K562 (cell line): ENCODE data around the gene CRX. TPM values are rescaled to one million over a fixed set of nuclear protein-coding genes. Genes with fewer than 3 reads are reported as not detected.
A peak's percentile ranks its signal among the peaks of the same experiment; 100 is the strongest.

Experiments
- ATAC-seq: fragments of 200-7000 bp; cut with Tn5 transposase; 3 replicates; pipeline ENCODE4 v1.9.1; 2020; ENCODE audit warnings: moderate library complexity
- BruUV-seq: library from RNA; stranded (reverse); fragments of 400-500 nt; replicated peaks from 2 replicates; lab custom pipeline; 2021; lab: Mats Ljungman, UMichigan
- CTCF ChIA-PET: fragments of 300-600 bp; formaldehyde crosslinking; extraction: SDS; loops from one replicate; lab custom pipeline; 2021; ENCODE audit warnings: low intra/inter-chr PET ratio; lab: Yijun Ruan, JAX
- POLR2A ChIA-PET: fragments of 300-600, 350-650 bp; sonication (Branson Sonifier 250); formaldehyde crosslinking; extraction: SDS; loops from one replicate; lab custom pipeline; 2021; ENCODE audit warnings: antibody characterized with exemption, inconsistent platforms; lab: Yijun Ruan, JAX
- DNase-seq, 4 experiments: peaks; one replicate each; pipeline versions ENCODE4 v3.0.0 to v3.0.0-alpha.2; 2011 to 2018; ENCODE audit warnings: low spot score in 3 of 4, mixed read lengths in 3 of 4; ENCODE audit errors: extremely low read depth in 1 of 4
- FAIRE-seq: peaks from 2 replicates; lab custom pipeline; 2011; peaks lifted over from hg19 to GRCh38; lab: Jason Lieb, UNC
- H2AFZ ChIP-seq: 2 replicates; pipeline ENCODE4 v1.6.0; 2011; ENCODE audit warnings: low read depth, low read length, control low read depth, inconsistent platforms
- H3K27ac ChIP-seq: fragments of 200-600 bp; 3 replicates; pipeline ENCODE4 v1.8.0; 2011; ENCODE audit warnings: low read depth, mild to moderate bottlenecking, control low read depth, inconsistent platforms, low read length, moderate library complexity, mixed read lengths; ENCODE audit errors: extremely low read depth
- H3K27me3 ChIP-seq, 2 experiments: fragments of 300-600 bp in 1 of 2; 2 replicates in 1 of 2; 3 replicates in 1 of 2; pipeline versions ENCODE4 v1.6.0 to v1.8.0; 2011; ENCODE audit warnings: inconsistent platforms in 2 of 2, low read length in 2 of 2, mild to moderate bottlenecking in 1 of 2, mixed read lengths in 1 of 2, moderate library complexity in 1 of 2; ENCODE audit not compliant: control insufficient read depth in 2 of 2, insufficient read depth in 2 of 2
- H3K36me3 ChIP-seq: fragments of 300-600 bp; 3 replicates; pipeline ENCODE4 v1.8.0; 2011; ENCODE audit warnings: mild to moderate bottlenecking, low read length, inconsistent platforms; ENCODE audit not compliant: control insufficient read depth, insufficient read depth
- H3K4me1 ChIP-seq, 2 experiments: fragments of 200-600 bp in 1 of 2; replicated peaks in 1 of 2; 2 replicates in 1 of 2; 3 replicates in 1 of 2; pipeline versions ENCODE4 v1.5.1 to v1.8.0; 2011; ENCODE audit warnings: inconsistent platforms in 2 of 2, low read length in 2 of 2, mild to moderate bottlenecking in 1 of 2, mixed read lengths in 1 of 2, moderate library complexity in 1 of 2; ENCODE audit not compliant: control insufficient read depth in 2 of 2, insufficient read depth in 2 of 2
- H3K4me2 ChIP-seq: 2 replicates; pipeline ENCODE4 v1.6.1; 2011; ENCODE audit warnings: low read length, control low read depth, inconsistent platforms, mixed read lengths; ENCODE audit not compliant: insufficient read depth
- H3K4me3 ChIP-seq: fragments of 200-600 bp; sonication (generic), shearing (Covaris generic); 2 replicates; pipeline ENCODE4 v1.5.1; 2016; ENCODE audit warnings: control low read depth, inconsistent platforms
- H3K79me2 ChIP-seq: fragments of 200-600 bp; 3 replicates; pipeline ENCODE4 v1.8.0; 2011; ENCODE audit warnings: low read length, inconsistent platforms; ENCODE audit not compliant: control insufficient read depth, insufficient read depth
- H3K9ac ChIP-seq, 2 experiments: 2 replicates each; pipeline versions ENCODE4 v1.6.0 to v1.6.1; 2011; ENCODE audit warnings: low read depth in 2 of 2, low read length in 2 of 2, control low read depth in 1 of 2, inconsistent platforms in 1 of 2, mild to moderate bottlenecking in 1 of 2, mixed read lengths in 1 of 2; ENCODE audit not compliant: insufficient read depth in 1 of 2
- H3K9me1 ChIP-seq: one replicate; pipeline ENCODE4 v1.6.0; 2011; ENCODE audit warnings: inconsistent platforms, mild to moderate bottlenecking, low read length, moderate library complexity; ENCODE audit not compliant: control insufficient read depth, insufficient read depth
- H3K9me3 ChIP-seq: replicated peaks from 2 replicates; pipeline ENCODE4 v1.5.1; 2011; ENCODE audit warnings: low read depth, low read length, inconsistent platforms; ENCODE audit not compliant: control insufficient read depth, insufficient read depth
- H4K20me1 ChIP-seq: replicated peaks from 2 replicates; pipeline ENCODE4 v1.6.1; 2011; ENCODE audit warnings: low read length, inconsistent platforms, mixed read lengths; ENCODE audit not compliant: control insufficient read depth, insufficient read depth
- BCOR ChIP-seq: fragments of 450-650 bp; IDR thresholded peaks from 2 replicates; pipeline ENCODE4 v1.6.1; 2016
- GATAD2B ChIP-seq: fragments of 450-650 bp; IDR thresholded peaks from 2 replicates; pipeline ENCODE4 v1.6.1; 2017; ENCODE audit warnings: mild to moderate bottlenecking, borderline replicate concordance
- HNRNPUL1 ChIP-seq: fragments of 200-400 bp; formaldehyde crosslinking; IDR thresholded peaks from 2 replicates; pipeline ENCODE4 v1.6.1; 2017; ENCODE audit warnings: low read length
- LEF1 ChIP-seq: fragments of 450-650 bp; IDR thresholded peaks from 2 replicates; pipeline ENCODE4 v1.6.1; 2016; ENCODE audit warnings: mild to moderate bottlenecking
- PRMT5 ChIP-seq: sonication (generic); formaldehyde crosslinking; IDR thresholded peaks from 2 replicates; pipeline ENCODE4 v1.5.0; 2020; ENCODE audit warnings: missing genetic modification reagents
- RBM25 ChIP-seq: fragments of 200-400 bp; formaldehyde crosslinking; IDR thresholded peaks from 2 replicates; pipeline ENCODE4 v1.6.1; 2018; ENCODE audit warnings: low read length, low read depth, moderate library complexity; ENCODE audit not compliant: severe bottlenecking
- ZNF121 ChIP-seq: sonication (generic); formaldehyde crosslinking; conservative IDR thresholded peaks from 2 replicates; pipeline ENCODE4 v1.8.0; 2022; ENCODE audit warnings: missing genetic modification reagents
- WGBS: fragments of 100-300 bp; shearing (Covaris generic); methylation state at CpG from one replicate; pipeline ENCODE4 v1.1.6; 2016; ENCODE audit warnings: low coverage, mixed read lengths; ENCODE audit not compliant: insufficient coverage; ENCODE audit errors: missing lambda C conversion rate; 5-methylcytosine and 5-hydroxymethylcytosine counted together
- in situ Hi-C: fragments of 300-500 bp; cut with MboI; formaldehyde crosslinking; loops from 4 replicates; pipeline ENCODE4 v1.15.0; 2018; ENCODE audit warnings: inconsistent platforms, mixed read lengths
- intact Hi-C: fragments of 100-400 bp; cut with micrococcal nuclease; formaldehyde crosslinking; loops from 2 replicates; pipeline ENCODE4 v1.14.2; 2022
- polyA plus RNA-seq, 8 experiments: library from polyadenylated mRNA; depleted of rRNA in 4 of 8; stranded (reverse) in 5 of 8; unstranded in 3 of 8; fragments of >200 nt; fragmentation: Nextera tagmentation in 2 of 8; fragmentation: Illumina TruSeq in 1 of 8; extraction: Ambion mirVana in 2 of 8; extraction: Trizol in 1 of 8; gene quantifications; 2 replicates each; pipeline versions ENCODE4 v1.2.1 to v1.2.3, GENCODE V29; 2011 to 2014; ENCODE audit warnings: inconsistent platforms in 1 of 8, missing spikeins in 1 of 8
- total RNA-seq, 7 experiments: library from RNA; depleted of rRNA in 6 of 7; stranded (reverse); fragments of >200 nt in 6 of 7; fragmentation: Illumina TruSeq in 2 of 7; extraction: Trizol in 2 of 7; gene quantifications; 2 replicates each; pipeline versions ENCODE4 v1.2.1 to v1.2.3, GENCODE V29; 2011 to 2021; ENCODE audit warnings: low replicate concordance in 1 of 7

The CRX gene
- total and polyA plus RNA-seq, 9 of the 15 experiments (the other 6 are each of a cell fraction or from before 2014, with no cell fraction given), result 0.01 TPM; not detected in 8

- no TSS peak for BruUV-seq
- DNase-seq (no peak), FAIRE-seq (no peak), ATAC-seq (no peak)
- peak overlapping the region; percentile 87 for H2AFZ ChIP-seq
- H3K27me3 ChIP-seq, result peaks cover 0 to 2% of the 10 kb centered on the region in 2 experiments; a peak in 1 of 5 replicates
- H3K4me2 ChIP-seq, result peak overlapping the region; percentile 78
- no peak overlapping the region for H3K4me3 ChIP-seq
- H3K4me1 ChIP-seq, result peaks cover 0 to 2% of the 10 kb centered on the region in 2 experiments; a peak in 1 of 5 replicates
- H3K36me3 ChIP-seq, result no peaks in the 10 kb centered on the region
- TF ChIP-seq LEF1 (no peak), RBM25 (peak; percentile 64), PRMT5 (CRISPR knock-in tag) (no peak), GATAD2B (no peak), ZNF121 (peak; percentile 97), BCOR (peak; percentile 37; the same call in 1 of the 2 replicates), HNRNPUL1 (no peak)
- in situ Hi-C loops (no loop called here), intact Hi-C loops (no loop called here)
- 30% methylated on average over 9 of the region's 10 CpGs for WGBS
- CTCF ChIA-PET, result interaction anchor here (1.5 kb wide), 1 partner anchor 34 kb away, joined by 4 read pairs; no protein-coding TSS in a partner anchor
- no peaks in the 10 kb centered on the region for H3K79me2 ChIP-seq
- no peak overlapping the region for H3K27ac ChIP-seq
- no peaks in the 10 kb centered on the region for H3K9me3 ChIP-seq
- H3K9me1 ChIP-seq, result peaks cover 2% of the 10 kb centered on the region
- peak overlapping the region in 1 of 2 experiments; percentile 6; a peak in 1 of 4 replicates for H3K9ac ChIP-seq
- H4K20me1 ChIP-seq, result no peaks in the 10 kb centered on the region
- POLR2A ChIA-PET, result interaction anchor here (2.4 kb wide), 1 partner anchor 22 kb away, joined by 6 read pairs; no protein-coding TSS in a partner anchor
Measured at GRCh38 chr19:47848425-47848822, 26.7 kb downstream of the CRX start.
